ENCODE results near the gene CAPSL.
"Not testable (repeated sequence)": the region's sequence is repeated elsewhere in the genome, so short reads cannot be mapped to it uniquely, and the experiment has no call there.

The CAPSL gene

GRCh38 chr5:35938568-35939227 is at the start of gene CAPSL:
CAPSL (minus strand) TSS chr5:35938622; CDS start chr5:35921120, 17,502 bp downstream.
- no peak for DNase-seq (ENCODE audit: low spot score)

- no peak for DNase-seq (ENCODE audit: low spot score)
Measured at GRCh38 chr5:35987776-35988175, 49.4 kb upstream of the CAPSL start.

GRCh38 chr5:35979715-35980114 is 41.3 kb upstream of the CAPSL start:
- no peak for DNase-seq (ENCODE audit: low spot score)

- DNase-seq (ENCODE audit: low spot score) = not testable (repeated sequence)
Measured at GRCh38 chr5:35976859-35977258, 38.4 kb upstream of the CAPSL start.

- no peak for DNase-seq (ENCODE audit: low spot score)
Measured at GRCh38 chr5:35974570-35974969, 36.1 kb upstream of the CAPSL start.

GRCh38 chr5:35971878-35972210 is 33.4 kb upstream of the CAPSL start:
- no peak for DNase-seq (ENCODE audit: low spot score)

GRCh38 chr5:35971186-35971877 is 32.9 kb upstream of the CAPSL start:
- DNase-seq (ENCODE audit: low spot score) = no peak

- no peak for DNase-seq (ENCODE audit: low spot score)
Measured at GRCh38 chr5:35963381-35963843, 25.0 kb upstream of the CAPSL start.

GRCh38 chr5:35960328-35960727 is 21.9 kb upstream of the CAPSL start:
- DNase-seq (ENCODE audit: low spot score) = no peak

- DNase-seq (ENCODE audit: low spot score) = no peak
Measured at GRCh38 chr5:35956429-35956828, 18.0 kb upstream of the CAPSL start.

GRCh38 chr5:35954175-35954574 is 15.8 kb upstream of the CAPSL start:
- no peak for DNase-seq (ENCODE audit: low spot score)

GRCh38 chr5:35947085-35947484 is 8.7 kb upstream of the CAPSL start:
- DNase-seq (ENCODE audit: low spot score) = no peak

- no peak for DNase-seq (ENCODE audit: low spot score)
Measured at GRCh38 chr5:35939639-35940038, 1.2 kb upstream of the CAPSL start.

- DNase-seq (ENCODE audit: low spot score) = peak; percentile 35
Measured at GRCh38 chr5:35926389-35927051, 11.9 kb downstream of the CAPSL start.

- peak; percentile 54 for DNase-seq (ENCODE audit: low spot score)
Measured at GRCh38 chr5:35924950-35925722, 13.3 kb downstream of the CAPSL start.

GRCh38 chr5:35924122-35924949 is 14.1 kb downstream of the CAPSL start:
- DNase-seq (ENCODE audit: low spot score) = no peak

- DNase-seq (ENCODE audit: low spot score) = no peak
Measured at GRCh38 chr5:35922468-35922867, 16.0 kb downstream of the CAPSL start.

- DNase-seq (ENCODE audit: low spot score) = no peak
Measured at GRCh38 chr5:35921930-35922329, 16.5 kb downstream of the CAPSL start.

- no peak for DNase-seq (ENCODE audit: low spot score)
Measured at GRCh38 chr5:35920890-35921289, 17.5 kb downstream of the CAPSL start.

- no peak for DNase-seq (ENCODE audit: low spot score)
Measured at GRCh38 chr5:35919191-35919590, 19.2 kb downstream of the CAPSL start.

GRCh38 chr5:35908814-35909213 is 29.6 kb downstream of the CAPSL start:
- DNase-seq (ENCODE audit: low spot score) = no peak

GRCh38 chr5:35908228-35908627 is 30.2 kb downstream of the CAPSL start:
- DNase-seq (ENCODE audit: low spot score) = no peak

Data from HuH-7.5 (cell line).